Stomach smooth muscle (tissue), 2 donors: Measurements from ENCODE around the gene ZFAND5.
A peak's percentile ranks its signal among the peaks of the same experiment; 100 is the strongest.

ENCODE experiments used
- H3K27ac ChIP-seq: one replicate; pipeline ENCODE4 v1.7.0; 2013; ENCODE audit warnings: mild to moderate bottlenecking, low read length, inconsistent platforms
- H3K27me3 ChIP-seq, 2 donors: one replicate each; pipeline ENCODE4 v1.7.0; 2013; ENCODE audit warnings: low read length in 2 of 2; ENCODE audit not compliant: insufficient read depth in 2 of 2, control insufficient read depth in 1 of 2
- H3K36me3 ChIP-seq, 2 donors: one replicate each; pipeline ENCODE4 v1.7.0; 2013; ENCODE audit warnings: low read length in 2 of 2; ENCODE audit not compliant: control insufficient read depth in 2 of 2, insufficient read depth in 2 of 2
- H3K4me1 ChIP-seq: one replicate; pipeline ENCODE4 v1.7.0; 2013; ENCODE audit warnings: low read length; ENCODE audit not compliant: control insufficient read depth, insufficient read depth
- H3K4me3 ChIP-seq, 2 donors: one replicate each; pipeline ENCODE4 v1.7.0; 2013; ENCODE audit warnings: low read length in 2 of 2
- H3K9ac ChIP-seq, 2 donors: one replicate each; pipeline ENCODE4 v1.7.0; 2013; ENCODE audit warnings: low read length in 2 of 2, mild to moderate bottlenecking in 1 of 2
- H3K9me3 ChIP-seq, 2 donors: one replicate each; pipeline ENCODE4 v1.7.0; 2013; ENCODE audit warnings: low read length in 2 of 2; ENCODE audit not compliant: control insufficient read depth in 2 of 2
- donor health status: healthy.
- donor health status: Pancreatic carcinoma.

ZFAND5 gene

GRCh38 chr9:72364679-72365524, at the start of gene ZFAND5:
ZFAND5 (minus strand) TSS chr9:72365208; CDS start chr9:72360778, 4,430 bp downstream.
- Histone ChIP-seq H3K9ac (peak within 1 kb of the TSS; percentile 86 to 98), H3K4me3 (peak within 1 kb of the TSS; percentile 87 to 94), H3K27me3 (no peaks in the 10 kb centered on the region), H3K9me3 (no peaks in the 10 kb centered on the region), H3K27ac (peak within 1 kb of the TSS; percentile 99), H3K36me3 (no peaks in the 10 kb centered on the region), H3K4me1 (peaks cover 16% of the 10 kb centered on the region)

- H3K4me3 ChIP-seq = no peak overlapping the region
- no peaks in the 10 kb centered on the region for H3K27me3 ChIP-seq
- no peaks in the 10 kb centered on the region for H3K9me3 ChIP-seq
- H3K4me1 ChIP-seq = no peaks in the 10 kb centered on the region
- H3K9ac ChIP-seq = no peak overlapping the region
- no peak overlapping the region for H3K27ac ChIP-seq
- no peaks in the 10 kb centered on the region for H3K36me3 ChIP-seq
Measured at GRCh38 chr9:72412483-72413040, 47.6 kb upstream of the ZFAND5 start.

- Histone ChIP-seq H3K36me3 (no peaks in the 10 kb centered on the region), H3K4me3 (no peak overlapping the region), H3K27ac (no peak overlapping the region), H3K4me1 (no peaks in the 10 kb centered on the region), H3K9ac (no peak overlapping the region), H3K27me3 (no peaks in the 10 kb centered on the region), H3K9me3 (no peaks in the 10 kb centered on the region)
Measured at GRCh38 chr9:72410214-72410613, 45.2 kb upstream of the ZFAND5 start.

- H3K4me1 ChIP-seq = no peaks in the 10 kb centered on the region
- no peaks in the 10 kb centered on the region for H3K36me3 ChIP-seq
- H3K27ac ChIP-seq = no peak overlapping the region
- H3K4me3 ChIP-seq = no peak overlapping the region
- no peaks in the 10 kb centered on the region for H3K9me3 ChIP-seq
- H3K9ac ChIP-seq = no peak overlapping the region
- no peaks in the 10 kb centered on the region for H3K27me3 ChIP-seq
Measured at GRCh38 chr9:72407114-72407513, 42.1 kb upstream of the ZFAND5 start.

- Histone ChIP-seq H3K27ac (no peak overlapping the region), H3K27me3 (no peaks in the 10 kb centered on the region), H3K4me1 (no peaks in the 10 kb centered on the region), H3K4me3 (no peak overlapping the region), H3K9ac (no peak overlapping the region), H3K36me3 (no peaks in the 10 kb centered on the region), H3K9me3 (no peaks in the 10 kb centered on the region)
Measured at GRCh38 chr9:72402744-72403143, 37.7 kb upstream of the ZFAND5 start.

- H3K27me3 ChIP-seq = no peaks in the 10 kb centered on the region
- no peak overlapping the region for H3K27ac ChIP-seq
- H3K36me3 ChIP-seq = no peaks in the 10 kb centered on the region
- no peaks in the 10 kb centered on the region for H3K9me3 ChIP-seq
- H3K9ac ChIP-seq = no peak overlapping the region
- H3K4me1 ChIP-seq = peaks cover 2% of the 10 kb centered on the region
- H3K4me3 ChIP-seq = no peak overlapping the region
Measured at GRCh38 chr9:72401396-72401795, 36.4 kb upstream of the ZFAND5 start.

- H3K27me3 ChIP-seq = no peaks in the 10 kb centered on the region
- H3K27ac ChIP-seq = no peak overlapping the region
Measured at GRCh38 chr9:72400866-72401265, 35.9 kb upstream of the ZFAND5 start.

GRCh38 chr9:72399391-72399790, 34.4 kb upstream of the ZFAND5 start:
- Histone ChIP-seq H3K27ac (no peak overlapping the region), H3K9me3 (no peaks in the 10 kb centered on the region)

More at GRCh38 chr9:72400866-72401265, 35.9 kb upstream of the ZFAND5 start:
- Histone ChIP-seq H3K9me3 (no peaks in the 10 kb centered on the region), H3K4me3 (no peak overlapping the region), H3K9ac (no peak overlapping the region), H3K36me3 (no peaks in the 10 kb centered on the region), H3K4me1 (peaks cover 5% of the 10 kb centered on the region)

GRCh38 chr9:72396247-72397091, 31.5 kb upstream of the ZFAND5 start:
- no peak overlapping the region for H3K4me3 ChIP-seq
- H3K27me3 ChIP-seq = no peaks in the 10 kb centered on the region
- H3K4me1 ChIP-seq = peaks cover 5% of the 10 kb centered on the region
- no peak overlapping the region for H3K27ac ChIP-seq
- H3K9ac ChIP-seq = no peak overlapping the region
- H3K36me3 ChIP-seq = no peaks in the 10 kb centered on the region
- no peaks in the 10 kb centered on the region for H3K9me3 ChIP-seq

More at GRCh38 chr9:72399391-72399790, 34.4 kb upstream of the ZFAND5 start:
- Histone ChIP-seq H3K4me1 (peaks cover 5% of the 10 kb centered on the region), H3K4me3 (no peak overlapping the region), H3K36me3 (no peaks in the 10 kb centered on the region), H3K9ac (no peak overlapping the region), H3K27me3 (no peaks in the 10 kb centered on the region)

GRCh38 chr9:72394066-72394465, 29.1 kb upstream of the ZFAND5 start:
- Histone ChIP-seq H3K9me3 (no peaks in the 10 kb centered on the region), H3K36me3 (no peaks in the 10 kb centered on the region), H3K4me3 (no peak overlapping the region), H3K27ac (no peak overlapping the region), H3K9ac (no peak overlapping the region), H3K4me1 (peaks cover 5% of the 10 kb centered on the region), H3K27me3 (no peaks in the 10 kb centered on the region)
